Common myeloid progenitor, CD34-positive (primary cell): ENCODE data around the gene FN1.
A peak's percentile ranks its signal among the peaks of the same experiment; 100 is the strongest.

Experiments used
- CTCF ChIA-PET: fragments of 350-600 bp; sonication (Branson Sonifier 250); formaldehyde crosslinking; loops from one replicate; lab custom pipeline; 2021; ENCODE audit warnings: antibody characterized with exemption; lab: Charles Lee
- POLR2A ChIA-PET: fragments of 350-600 bp; sonication (Branson Sonifier 250); formaldehyde crosslinking; loops from one replicate; lab custom pipeline; 2021; ENCODE audit warnings: antibody characterized with exemption; lab: Charles Lee
- DNase-seq, 3 donors: peaks; one replicate each; pipeline versions ENCODE4 v3.0.0 to v3.0.0-alpha.2; 2013
- H3K27ac ChIP-seq, 2 experiments: 1 replicate in 1 of 2; 2 replicates in 1 of 2; pipeline ENCODE4 v1.7.0; 2013; ENCODE audit warnings: inconsistent platforms in 2 of 2, low read length in 2 of 2, mild to moderate bottlenecking in 2 of 2, low read depth in 1 of 2, moderate library complexity in 1 of 2; ENCODE audit not compliant: severe bottlenecking in 2 of 2, insufficient read depth in 1 of 2, poor library complexity in 1 of 2
- H3K27me3 ChIP-seq, 5 experiments: replicated peaks in 2 of 5; 1 replicate in 3 of 5; 2 replicates in 2 of 5; pipeline versions ENCODE4 v1.6.1 to v1.7.0; 2013; ENCODE audit warnings: low read length in 4 of 5, mild to moderate bottlenecking in 2 of 5, moderate library complexity in 2 of 5, inconsistent platforms in 1 of 5; ENCODE audit not compliant: insufficient read depth in 5 of 5, control insufficient read depth in 4 of 5
- H3K36me3 ChIP-seq, 4 experiments: 1 replicate in 2 of 4; 2 replicates in 2 of 4; pipeline versions ENCODE4 v1.6.1 to v1.7.0; 2013; ENCODE audit warnings: low read length in 3 of 4, control low read depth in 1 of 4, mild to moderate bottlenecking in 1 of 4; ENCODE audit not compliant: control insufficient read depth in 4 of 4, insufficient read depth in 4 of 4
- H3K4me1 ChIP-seq, 4 experiments: 1 replicate in 3 of 4; 2 replicates in 1 of 4; pipeline versions ENCODE4 v1.6.1 to v1.7.1; 2013; ENCODE audit warnings: low read length in 3 of 4, mild to moderate bottlenecking in 3 of 4, control low read depth in 1 of 4, inconsistent platforms in 1 of 4, moderate library complexity in 1 of 4; ENCODE audit not compliant: control insufficient read depth in 4 of 4, insufficient read depth in 4 of 4; ENCODE audit errors: control extremely low read depth in 1 of 4
- H3K4me3 ChIP-seq, 7 experiments: 1 replicate in 4 of 7; 2 replicates in 3 of 7; pipeline versions ENCODE4 v1.5.1 to v1.7.0; 2013; ENCODE audit warnings: mild to moderate bottlenecking in 7 of 7, low read length in 6 of 7, moderate library complexity in 6 of 7, inconsistent platforms in 2 of 7, low read depth in 2 of 7, control low read depth in 1 of 7; ENCODE audit not compliant: insufficient read depth in 4 of 7, control insufficient read depth in 1 of 7; ENCODE audit errors: extremely low read depth in 1 of 7
- H3K9me3 ChIP-seq, 5 experiments: 1 replicate in 4 of 5; 2 replicates in 1 of 5; pipeline versions ENCODE4 v1.6.1 to v1.7.1; 2013; ENCODE audit warnings: low read length in 4 of 5, mild to moderate bottlenecking in 2 of 5, inconsistent platforms in 1 of 5, low read depth in 1 of 5, moderate library complexity in 1 of 5; ENCODE audit not compliant: control insufficient read depth in 4 of 5, insufficient read depth in 2 of 5; ENCODE audit errors: control extremely low read depth in 1 of 5
- WGBS: methylation state at CpG from one replicate; pipeline ENCODE4 v1.1.5; 2013; ENCODE audit not compliant: insufficient coverage; 5-methylcytosine and 5-hydroxymethylcytosine counted together

Gene FN1

DNA sequence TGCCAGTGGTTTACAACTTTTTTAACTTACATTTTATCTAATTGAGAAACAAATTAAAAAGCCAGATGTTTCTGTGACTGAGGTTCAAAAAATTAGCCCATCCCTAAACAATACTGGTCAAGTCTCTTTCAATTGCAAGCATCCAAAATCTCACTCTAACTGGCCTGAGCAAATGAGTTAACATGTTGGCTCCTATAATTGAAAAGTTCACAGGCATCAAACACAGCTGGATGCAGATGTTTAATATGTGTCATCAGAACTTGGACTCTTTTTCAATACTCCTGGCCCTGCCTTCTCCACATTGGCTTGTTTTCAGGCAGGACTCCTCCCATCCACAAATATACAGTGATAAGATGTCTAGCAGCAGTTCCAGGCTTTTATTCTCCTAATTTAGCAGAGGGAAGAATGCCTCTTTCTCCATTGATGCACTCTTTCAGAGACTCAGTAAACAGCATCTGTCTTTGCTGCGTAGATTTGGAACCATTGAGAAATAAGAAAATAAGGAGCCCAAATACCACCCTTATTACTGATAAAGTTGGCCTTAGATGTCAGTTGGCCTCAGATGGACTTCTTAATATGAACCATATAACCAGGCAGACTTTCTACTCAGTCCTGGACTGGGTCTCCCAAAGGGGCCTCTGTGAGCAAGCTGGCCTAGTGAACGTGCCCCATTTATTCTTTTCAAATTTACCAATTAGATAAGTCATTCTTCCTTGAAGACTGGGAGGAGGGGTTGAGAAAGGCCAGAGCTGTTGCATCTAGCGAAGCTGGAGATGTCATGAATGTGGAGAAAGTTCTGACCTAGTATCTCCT lies 30.4 kb upstream of the FN1 start:
- ChIA-PET CTCF (no interaction called here), POLR2A (interaction anchor here (0.6 kb wide), 1 partner anchor 45 kb away, joined by 3 read pairs; no protein-coding TSS in a partner anchor)
- Histone ChIP-seq H3K36me3 (no peaks in the 10 kb centered on the region), H3K9me3 (no peaks in the 10 kb centered on the region), H3K27ac (no peak overlapping the region), H3K27me3 (no peaks in the 10 kb centered on the region), H3K4me3 (no peak overlapping the region), H3K4me1 (no peaks in the 10 kb centered on the region)
- DNase-seq: no peak
- no CpG with 5 or more reads among the region's 3 CpGs for WGBS

DNA sequence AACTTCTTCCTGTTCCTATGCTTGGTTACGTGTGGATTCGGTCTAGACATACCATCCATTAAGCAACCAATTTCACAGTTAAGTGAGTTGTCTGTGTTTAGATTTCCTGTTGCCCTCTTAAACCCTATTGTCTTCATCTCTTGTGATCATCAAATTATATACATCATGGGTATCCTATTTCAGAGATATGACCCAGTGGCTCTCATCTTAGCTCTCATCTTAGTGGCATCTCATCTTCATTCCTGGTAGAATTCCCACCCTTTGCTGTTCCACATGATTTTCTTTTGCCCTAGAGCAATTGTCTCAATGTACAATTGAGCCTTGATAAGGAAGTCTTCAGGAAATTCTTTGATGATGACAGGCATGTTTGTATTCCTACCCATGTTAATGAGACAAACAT lies 29.4 kb upstream of the FN1 start:
- Histone ChIP-seq H3K4me1 (no peaks in the 10 kb centered on the region), H3K27me3 (no peaks in the 10 kb centered on the region), H3K36me3 (no peaks in the 10 kb centered on the region), H3K9me3 (no peaks in the 10 kb centered on the region), H3K4me3 (no peak overlapping the region), H3K27ac (no peak overlapping the region)
- no peak for DNase-seq
- no CpG with 5 or more reads among the region's 2 CpGs for WGBS
- CTCF ChIA-PET: interaction anchor here (1.0 kb wide), 1 partner anchor 10 kb away, joined by 3 read pairs; no protein-coding TSS in a partner anchor
- POLR2A ChIA-PET: no interaction called here

DNA sequence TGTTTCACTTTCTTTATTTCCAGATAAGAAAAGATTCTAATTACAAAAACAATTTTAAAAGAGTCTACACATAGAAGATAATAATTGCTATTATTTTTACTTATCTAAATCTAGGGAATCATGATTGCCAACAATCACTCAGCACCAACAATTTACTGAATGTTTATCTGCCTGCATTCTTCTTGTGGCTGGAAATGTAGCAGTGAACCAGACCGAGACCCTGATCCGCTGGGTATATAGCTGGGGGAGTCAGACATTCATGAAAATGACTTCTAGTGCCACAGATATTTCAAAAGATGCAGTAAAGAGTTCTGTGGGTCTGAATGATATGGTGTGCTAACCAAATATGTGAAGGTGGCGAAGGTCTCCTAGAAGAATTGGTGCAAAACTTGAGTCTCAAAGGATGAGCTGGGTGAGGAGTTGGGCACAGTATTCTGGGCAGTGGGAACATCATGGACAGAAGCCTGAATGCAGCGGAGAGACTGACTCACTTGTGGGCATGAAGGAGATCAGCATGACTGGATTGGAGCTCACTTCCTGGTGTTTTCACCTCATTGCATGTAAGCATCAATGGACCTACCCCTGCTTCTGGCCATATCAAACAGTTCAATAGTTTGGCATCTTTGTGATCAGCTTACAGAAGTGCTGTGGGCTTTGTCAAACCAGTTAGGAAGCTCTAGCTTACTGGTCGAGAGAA lies 26.1 kb upstream of the FN1 start:
- Histone ChIP-seq H3K9me3 (no peaks in the 10 kb centered on the region), H3K4me3 (no peak overlapping the region), H3K36me3 (no peaks in the 10 kb centered on the region), H3K27ac (no peak overlapping the region), H3K27me3 (no peaks in the 10 kb centered on the region), H3K4me1 (no peaks in the 10 kb centered on the region)
- 98% methylated on average over 5 of the region's 5 CpGs for WGBS
- DNase-seq: no peak
- CTCF ChIA-PET: interaction anchor here (0.7 kb wide), 1 partner anchor 9 kb away, joined by 3 read pairs; no protein-coding TSS in a partner anchor
- POLR2A ChIA-PET: no interaction called here

DNA sequence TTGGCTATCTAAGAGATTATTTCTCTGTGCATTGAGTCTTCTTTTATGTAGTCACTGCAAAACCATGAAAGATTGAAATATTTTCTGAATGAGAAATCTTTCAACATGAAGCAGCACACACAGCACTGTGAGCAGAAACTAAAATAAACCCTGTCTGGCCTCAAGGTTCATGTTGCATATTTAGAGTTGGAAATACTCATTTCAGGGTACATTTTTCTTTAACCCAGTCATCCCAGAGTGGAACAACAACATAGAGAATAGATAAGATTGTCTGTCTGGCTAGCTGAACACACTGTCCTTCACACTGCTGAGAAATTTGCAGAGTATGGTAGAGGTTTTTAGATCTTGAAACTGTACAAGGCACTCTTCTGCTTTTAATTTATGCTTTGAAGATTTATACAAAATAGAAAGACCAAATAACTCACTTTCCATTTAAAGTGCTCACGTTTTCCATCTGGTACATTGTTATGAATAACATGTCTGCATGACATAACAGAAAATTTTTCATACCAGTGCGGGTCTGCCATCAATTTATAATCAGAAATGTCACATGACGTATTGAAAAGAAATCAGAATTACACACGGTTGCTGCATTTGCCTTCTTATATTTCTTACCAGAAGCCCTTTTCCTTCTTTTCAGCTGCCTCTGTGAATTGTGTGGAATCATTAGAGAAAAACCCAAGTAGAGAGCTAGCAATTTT lies 25.0 kb upstream of the FN1 start:
- Histone ChIP-seq H3K4me1 (no peaks in the 10 kb centered on the region), H3K36me3 (no peaks in the 10 kb centered on the region), H3K27ac (no peak overlapping the region), H3K27me3 (no peaks in the 10 kb centered on the region), H3K9me3 (no peaks in the 10 kb centered on the region), H3K4me3 (no peak overlapping the region)
- no CpG with 5 or more reads among the region's 4 CpGs for WGBS
- ChIA-PET POLR2A (no interaction called here), CTCF (no interaction called here)
- DNase-seq: no peak

DNA sequence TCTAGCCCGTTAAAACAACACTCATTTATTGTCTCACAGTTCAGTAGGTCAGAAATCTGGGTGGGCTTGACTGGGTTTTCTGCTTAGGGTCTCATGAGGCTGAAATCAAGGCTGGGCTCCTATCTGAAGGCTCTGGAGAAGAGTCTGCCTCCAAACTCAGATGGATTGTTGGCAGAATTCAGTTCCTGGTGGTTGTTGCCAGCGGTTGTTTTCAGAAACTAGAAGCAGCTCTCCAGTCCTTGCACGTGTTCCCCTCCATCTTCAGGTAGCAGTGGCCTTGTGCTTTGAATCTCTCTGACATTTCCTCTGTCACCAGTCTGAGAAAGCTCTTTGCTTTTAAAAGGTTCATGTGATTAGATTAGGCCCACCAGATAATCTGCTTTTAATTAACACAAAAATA lies 20.1 kb upstream of the FN1 start:
- Histone ChIP-seq H3K4me3 (no peak overlapping the region), H3K4me1 (no peaks in the 10 kb centered on the region), H3K9me3 (no peaks in the 10 kb centered on the region), H3K27ac (no peak overlapping the region), H3K27me3 (no peaks in the 10 kb centered on the region), H3K36me3 (no peaks in the 10 kb centered on the region)
- POLR2A ChIA-PET: no interaction called here
- CTCF ChIA-PET: interaction anchor here (1.8 kb wide), 1 partner anchor 384 kb away, joined by 7 read pairs; no protein-coding TSS in a partner anchor
- 100% methylated on average over 2 of the region's 3 CpGs for WGBS
- no peak for DNase-seq

DNA sequence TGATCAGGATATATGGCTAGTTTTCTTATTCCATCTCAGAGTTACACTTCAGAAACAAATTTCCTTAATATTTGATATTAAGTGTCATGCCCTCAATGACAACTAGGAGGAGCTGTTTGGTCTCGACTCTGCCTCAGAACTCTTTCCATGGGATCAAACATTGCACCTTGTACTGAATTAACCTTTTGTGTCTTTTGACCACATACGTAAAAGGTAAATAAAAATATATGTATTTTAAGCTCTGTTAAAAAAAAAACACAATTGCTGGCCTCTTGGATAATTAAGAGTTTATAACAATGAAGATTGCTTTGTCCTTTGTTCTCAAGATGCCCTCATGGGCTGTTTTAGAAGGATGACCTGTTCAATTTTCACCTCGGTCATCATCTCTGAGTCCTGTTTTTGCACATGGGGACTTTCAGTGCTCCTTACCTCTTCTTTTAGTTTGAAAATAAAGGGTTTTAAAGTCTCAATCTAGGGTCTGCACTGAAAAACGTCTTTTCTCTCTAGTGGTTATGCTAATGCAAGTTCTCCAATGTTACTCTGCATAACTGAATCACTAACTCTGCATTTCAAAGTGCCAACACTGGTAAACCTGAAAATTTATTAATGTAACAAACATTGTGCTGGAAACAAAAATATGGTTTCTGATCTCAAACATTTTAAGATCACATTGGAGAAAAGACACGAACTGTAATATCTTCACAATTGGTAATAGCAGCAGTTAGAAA lies 18.8 kb upstream of the FN1 start:
- 100% methylated on average over 1 of the region's 5 CpGs for WGBS
- CTCF ChIA-PET: interaction anchor here (0.9 to 1.8 kb wide), 9 partner anchors 10 to 466 kb away, joined by 3 to 7 read pairs (median 3); no protein-coding TSS in a partner anchor

More for the DNA sequence above, 18.8 kb upstream of the FN1 start:
- H3K27ac ChIP-seq: no peak overlapping the region
- POLR2A ChIA-PET: no interaction called here
- peaks cover 0 to 2% (median 0%) of the 10 kb centered on the region in 5 experiments for H3K27me3 ChIP-seq
- H3K36me3 ChIP-seq: no peaks in the 10 kb centered on the region
- peak; percentile 25 to 46 (median 39) for DNase-seq
- no peaks in the 10 kb centered on the region for H3K4me1 ChIP-seq
- no peak overlapping the region for H3K4me3 ChIP-seq
- H3K9me3 ChIP-seq: no peaks in the 10 kb centered on the region
